ENCODE data around the gene NAGA. TPM values are rescaled to one million over a fixed set of nuclear protein-coding genes. Genes with fewer than 3 reads are reported as not detected.

The NAGA gene
- total RNA-seq, 1 experiment from 2014 or later, result 27.2 TPM

- BruUV-seq (replicated peaks), result no TSS peak
- Histone ChIP-seq H3K9me3 (ENCODE audit: low read length) (no peaks in the 10 kb centered on the region), H4K20me1 (ENCODE audit: low read length) (no peaks in the 10 kb centered on the region), H3K36me3 (ENCODE audit: low read depth, low read length) (peaks cover 4% of the 10 kb centered on the region), H2AFZ (ENCODE audit: low read length) (peak overlapping the region; percentile 85), H3K4me2 (ENCODE audit: low read length) (peak overlapping the region; percentile 100), H3K9ac (ENCODE audit: low read length) (peak overlapping the region; percentile 92), H3K79me2 (ENCODE audit: low read length) (peaks cover 17% of the 10 kb centered on the region), H3K27me3 (ENCODE audit: low read length) (no peaks in the 10 kb centered on the region), H3F3A (ENCODE audit: low read length, unreplicated experiment) (no peaks in the 10 kb centered on the region), H3K9me2 (replicated peaks; ENCODE audit: low read length) (no peaks in the 10 kb centered on the region), H3K4me3 (ENCODE audit: low read length) (peak overlapping the region; percentile 95), H3K27ac (ENCODE audit: low read length) (peak overlapping the region; percentile 76), H3K4me1 (ENCODE audit: insufficient read depth, low read length) (peaks cover 10% of the 10 kb centered on the region)
- CTCF ChIA-PET, result no interaction called here
- POLR2A ChIA-PET (ENCODE audit: unreplicated experiment), result interaction anchor here (0.6 kb wide), 1 partner anchor 10 kb away, joined by 4 read pairs; no protein-coding TSS in a partner anchor
- intact Hi-C loops (cut with micrococcal nuclease), result loop anchor here (1.0 kb wide), 1 partner anchor 10 kb away; the partner anchor contains the start of gene NDUFA6
- DNase-seq (peak; percentile 8), ATAC-seq (no peak)
- TF ChIP-seq EZH2 (IDR thresholded peaks at IDR 0.05; ENCODE audit: low read length, unreplicated experiment) (no peak), EZH2phosphoT487 (IDR thresholded peaks at IDR 0.05; ENCODE audit: borderline replicate concordance, low read length) (no peak)
These were observed 9.7 kb upstream of the NAGA start for GRCh38 chr22:42080287-42080686.

GRCh38 chr22:42079319-42080251 lies 9.0 kb upstream of the NAGA start, which contains the start of gene SMDT1:
Gene SMDT1, plus strand, starts transcription at chr22:42079700. Its CDS starts 69 bp downstream, at chr22:42079769.
- CTCF ChIA-PET, result no interaction called here
- H3K9me3 ChIP-seq (ENCODE audit: low read length), result no peaks in the 10 kb centered on the region
- POLR2A ChIA-PET (ENCODE audit: unreplicated experiment), result interaction anchor here (0.7 kb wide), 1 partner anchor 16 kb away, joined by 3 read pairs; no protein-coding TSS in a partner anchor
- no peaks in the 10 kb centered on the region for H3K27me3 ChIP-seq (ENCODE audit: low read length)
- H2AFZ ChIP-seq (ENCODE audit: low read length), result peak within 1 kb of the TSS; percentile 85
- H3K27ac ChIP-seq (ENCODE audit: low read length), result peak within 1 kb of the TSS; percentile 76
- ATAC-seq (peak; percentile 90), DNase-seq (peak; percentile 95)
- intact Hi-C loops (cut with micrococcal nuclease), result loop anchor here (1.0 kb wide), 1 partner anchor 11 kb away; the partner anchor contains the start of gene NDUFA6
- H3K9me2 ChIP-seq (replicated peaks; ENCODE audit: low read length), result no peaks in the 10 kb centered on the region
- peak within 1 kb of the TSS; percentile 95 for H3K4me3 ChIP-seq (ENCODE audit: low read length)
- BruUV-seq (replicated peaks), result TSS peak; percentile 65
- no peaks in the 10 kb centered on the region for H3F3A ChIP-seq (ENCODE audit: low read length, unreplicated experiment)
- H3K36me3 ChIP-seq (ENCODE audit: low read depth, low read length), result peaks cover 3% of the 10 kb centered on the region; the same call in 1 of the 2 replicates
- peaks cover 10% of the 10 kb centered on the region for H3K4me1 ChIP-seq (ENCODE audit: insufficient read depth, low read length)
- H3K9ac ChIP-seq (ENCODE audit: low read length), result peak within 1 kb of the TSS; percentile 92
- peaks cover 17% of the 10 kb centered on the region for H3K79me2 ChIP-seq (ENCODE audit: low read length)
- TF ChIP-seq CTCF (conservative IDR thresholded peaks at IDR 0.05; ENCODE audit: low read depth, low read length) (no peak), EZH2phosphoT487 (IDR thresholded peaks at IDR 0.05; ENCODE audit: borderline replicate concordance, low read length) (no peak), EZH2 (IDR thresholded peaks at IDR 0.05; ENCODE audit: low read length, unreplicated experiment) (no peak)
- H4K20me1 ChIP-seq (ENCODE audit: low read length), result no peaks in the 10 kb centered on the region
- peak within 1 kb of the TSS; percentile 100 for H3K4me2 ChIP-seq (ENCODE audit: low read length)

- Histone ChIP-seq H3K9ac (ENCODE audit: low read length) (peak overlapping the region; percentile 92), H3K36me3 (ENCODE audit: low read depth, low read length) (peaks cover 3% of the 10 kb centered on the region; the same call in 1 of the 2 replicates), H3K27ac (ENCODE audit: low read length) (peak overlapping the region; percentile 42), H3K4me3 (ENCODE audit: low read length) (peak overlapping the region; percentile 95), H3K9me2 (replicated peaks; ENCODE audit: low read length) (no peaks in the 10 kb centered on the region), H2AFZ (ENCODE audit: low read length) (peak overlapping the region; percentile 85), H3K4me1 (ENCODE audit: insufficient read depth, low read length) (peaks cover 10% of the 10 kb centered on the region), H3K27me3 (ENCODE audit: low read length) (no peaks in the 10 kb centered on the region), H4K20me1 (ENCODE audit: low read length) (no peaks in the 10 kb centered on the region), H3K79me2 (ENCODE audit: low read length) (peaks cover 17% of the 10 kb centered on the region), H3K4me2 (ENCODE audit: low read length) (peak overlapping the region; percentile 100), H3K9me3 (ENCODE audit: low read length) (no peaks in the 10 kb centered on the region), H3F3A (ENCODE audit: low read length, unreplicated experiment) (no peaks in the 10 kb centered on the region)
- intact Hi-C loops (cut with micrococcal nuclease), result no loop called here
- no peak for TF ChIP-seq CTCF (conservative IDR thresholded peaks at IDR 0.05; ENCODE audit: low read depth, low read length)
- no peak for TF ChIP-seq EZH2 (IDR thresholded peaks at IDR 0.05; ENCODE audit: low read length, unreplicated experiment)
- no peak for TF ChIP-seq EZH2phosphoT487 (IDR thresholded peaks at IDR 0.05; ENCODE audit: borderline replicate concordance, low read length)
- ATAC-seq (no peak), DNase-seq (no peak)
- CTCF ChIA-PET, result interaction anchor here (0.8 kb wide), 1 partner anchor 294 kb away, joined by 3 read pairs; no protein-coding TSS in a partner anchor
- POLR2A ChIA-PET (ENCODE audit: unreplicated experiment), result interaction anchor here (0.5 kb wide), 1 partner anchor 92 kb away, joined by 4 read pairs; no protein-coding TSS in a partner anchor
- TSS peak; percentile 91 for BruUV-seq (replicated peaks)
These were observed 8.1 kb upstream of the NAGA start for GRCh38 chr22:42078469-42079318.
